ENCODE results near the gene LSM3. TPM values are rescaled to one million over a fixed set of nuclear protein-coding genes. Genes with fewer than 3 reads are reported as not detected.

Gene LSM3
- total RNA-seq, 2 donors from 2014 or later: 20.5 to 24.5 TPM

DNA sequence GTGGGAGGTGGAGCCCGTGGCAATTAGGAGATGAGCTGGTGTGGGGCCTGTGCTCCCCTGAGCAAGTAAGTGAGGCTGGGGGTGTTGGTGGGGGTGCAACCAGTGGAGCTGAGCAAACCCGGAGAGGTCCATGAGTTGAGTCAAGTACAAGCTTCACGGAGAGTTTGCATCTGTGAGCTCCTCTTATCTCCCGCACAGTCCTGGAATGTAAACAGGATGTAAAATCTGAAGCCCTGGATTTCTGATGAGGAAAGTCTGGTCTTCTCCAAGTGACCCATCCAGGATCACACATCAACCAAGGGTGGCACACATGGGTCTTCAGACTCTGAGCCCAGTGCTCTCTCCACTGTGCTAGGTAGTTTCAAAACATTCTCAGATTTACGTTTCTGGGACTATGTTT, 67.8 kb downstream of the LSM3 start:
- Mint-ChIP-seq H3K36me3 (no peaks in the 10 kb centered on the region), H3K27ac (no peak overlapping the region), H3K9me3 (no peaks in the 10 kb centered on the region)
- no peak for DNase-seq (ENCODE audit: low spot score in 2 of 2)
- ATAC-seq: no peak

- ATAC-seq (no peak), DNase-seq (ENCODE audit: low spot score in 2 of 2) (no peak)
- Mint-ChIP-seq H3K9me3 (no peaks in the 10 kb centered on the region), H3K27ac (no peak overlapping the region), H3K36me3 (no peaks in the 10 kb centered on the region)
Measured at GRCh38 chr3:14248477-14248848, 69.8 kb downstream of the LSM3 start.

GRCh38 chr3:14248849-14249523, 70.4 kb downstream of the LSM3 start:
- H3K27ac Mint-ChIP-seq: no peak overlapping the region
- DNase-seq (ENCODE audit: low spot score in 2 of 2): no peak
- H3K36me3 Mint-ChIP-seq: no peaks in the 10 kb centered on the region
- H3K9me3 Mint-ChIP-seq: no peaks in the 10 kb centered on the region
- no peak for ATAC-seq

Other genes with a start within 250 kb of the LSM3 start
- gene CHCHD4, start 53.9 kb upstream of the LSM3 start, total RNA-seq: 10 to 100 TPM; 10.0 to 23.2 TPM
- 10 to 100 TPM; 17.5 to 37.1 TPM for gene TMEM43, start 53.8 kb upstream of the LSM3 start, total RNA-seq
- gene XPC, start 216 bp upstream of the LSM3 start, total RNA-seq: 10 to 100 TPM; 24.5 to 51.4 TPM
- 10 to 100 TPM; 52.7 to 71.9 TPM for gene SLC6A6, start 223.8 kb downstream of the LSM3 start, total RNA-seq